Erythroblast (primary cell): Measurements from ENCODE around the gene SSU72.

Experiments
- GATA1 ChIP-seq: IDR thresholded peaks from 2 replicates; pipeline ENCODE4 v1.6.1; 2011; ENCODE audit warnings: low read depth, mild to moderate bottlenecking, control low read depth, low read length, moderate library complexity
- POLR2A ChIP-seq: IDR thresholded peaks from 2 replicates; pipeline ENCODE4 v1.6.1; 2011; ENCODE audit warnings: mild to moderate bottlenecking, low read length

- TF ChIP-seq POLR2A, result no peak
- TF ChIP-seq GATA1, result no peak
Measured at GRCh38 chr1:1535201-1536018, 39.3 kb downstream of the SSU72 start.
